Measurements from ENCODE around the gene DAGLA.

GRCh38 chr11:61753672-61754071 lies 73.5 kb downstream of the DAGLA start:
- TF ChIP-seq, protein P1, sequence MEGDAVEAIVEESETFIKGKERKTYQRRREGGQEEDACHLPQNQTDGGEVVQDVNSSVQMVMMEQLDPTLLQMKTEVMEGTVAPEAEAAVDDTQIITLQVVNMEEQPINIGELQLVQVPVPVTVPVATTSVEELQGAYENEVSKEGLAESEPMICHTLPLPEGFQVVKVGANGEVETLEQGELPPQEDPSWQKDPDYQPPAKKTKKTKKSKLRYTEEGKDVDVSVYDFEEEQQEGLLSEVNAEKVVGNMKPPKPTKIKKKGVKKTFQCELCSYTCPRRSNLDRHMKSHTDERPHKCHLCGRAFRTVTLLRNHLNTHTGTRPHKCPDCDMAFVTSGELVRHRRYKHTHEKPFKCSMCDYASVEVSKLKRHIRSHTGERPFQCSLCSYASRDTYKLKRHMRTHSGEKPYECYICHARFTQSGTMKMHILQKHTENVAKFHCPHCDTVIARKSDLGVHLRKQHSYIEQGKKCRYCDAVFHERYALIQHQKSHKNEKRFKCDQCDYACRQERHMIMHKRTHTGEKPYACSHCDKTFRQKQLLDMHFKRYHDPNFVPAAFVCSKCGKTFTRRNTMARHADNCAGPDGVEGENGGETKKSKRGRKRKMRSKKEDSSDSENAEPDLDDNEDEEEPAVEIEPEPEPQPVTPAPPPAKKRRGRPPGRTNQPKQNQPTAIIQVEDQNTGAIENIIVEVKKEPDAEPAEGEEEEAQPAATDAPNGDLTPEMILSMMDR (IDR thresholded peaks at IDR 0.05), result no peak
- no peak for TF ChIP-seq POLR2A (IDR thresholded peaks at IDR 0.05)

Measured in uterus (tissue), 2 donors.